Ishikawa (cell line): ENCODE measurements around the gene PLCD1.

Experiments
- CEBPB ChIP-seq: IDR thresholded peaks from 2 replicates; pipeline ENCODE4 v1.6.1; 2012
- CREB1 ChIP-seq: IDR thresholded peaks from 2 replicates; pipeline ENCODE4 v1.6.1; 2012; ENCODE audit warnings: low read depth
- EGR1 ChIP-seq: IDR thresholded peaks from 2 replicates; pipeline ENCODE4 v1.6.1; 2012
- EP300 ChIP-seq: IDR thresholded peaks from 2 replicates; pipeline ENCODE4 v1.6.1; 2012; ENCODE audit warnings: borderline replicate concordance
- FOXM1 ChIP-seq: IDR thresholded peaks from 2 replicates; pipeline ENCODE4 v1.6.1; 2012; ENCODE audit warnings: low read depth, borderline replicate concordance
- MAX ChIP-seq: IDR thresholded peaks from 2 replicates; pipeline ENCODE4 v1.6.1; 2012
- NFIC ChIP-seq: IDR thresholded peaks from 2 replicates; pipeline ENCODE4 v1.6.1; 2012
- RAD21 ChIP-seq: IDR thresholded peaks from 2 replicates; pipeline ENCODE4 v1.6.1; 2012; ENCODE audit warnings: low read depth
- REST ChIP-seq: IDR thresholded peaks from 2 replicates; pipeline ENCODE4 v1.6.1; 2012; ENCODE audit warnings: low read depth, mild to moderate bottlenecking
- TAF1 ChIP-seq: IDR thresholded peaks from 2 replicates; pipeline ENCODE4 v1.6.1; 2012; ENCODE audit warnings: low read depth, mild to moderate bottlenecking
- TCF12 ChIP-seq: IDR thresholded peaks from 2 replicates; pipeline ENCODE4 v1.6.1; 2012; ENCODE audit warnings: low read depth
- TEAD4 ChIP-seq: IDR thresholded peaks from 2 replicates; pipeline ENCODE4 v1.6.1; 2012
- USF1 ChIP-seq: IDR thresholded peaks from 2 replicates; pipeline ENCODE4 v1.6.1; 2012
- YY1 ChIP-seq: IDR thresholded peaks from 2 replicates; pipeline ENCODE4 v1.6.1; 2012; ENCODE audit warnings: low read depth
- ZBTB7A ChIP-seq: IDR thresholded peaks from 2 replicates; pipeline ENCODE4 v1.6.1; 2012; ENCODE audit warnings: low read depth

Gene PLCD1

GRCh38 chr3:38036906-38037305, 7.5 kb upstream of the PLCD1 start:
- TF ChIP-seq CEBPB (no peak), FOXM1 (no peak), YY1 (no peak), REST (no peak), EGR1 (no peak), EP300 (no peak), ZBTB7A (no peak), NFIC (no peak), USF1 (no peak), TCF12 (no peak), TEAD4 (no peak), CREB1 (no peak), RAD21 (no peak), TAF1 (no peak), MAX (no peak)

- no peak for TF ChIP-seq TEAD4
- TF ChIP-seq TAF1 = no peak
- TF ChIP-seq ZBTB7A = no peak
- TF ChIP-seq MAX = no peak
- no peak for TF ChIP-seq EGR1
- no peak for TF ChIP-seq CEBPB
- TF ChIP-seq NFIC = no peak
- TF ChIP-seq YY1 = no peak
- TF ChIP-seq EP300 = no peak
- no peak for TF ChIP-seq TCF12
- TF ChIP-seq CREB1 = no peak
- no peak for TF ChIP-seq FOXM1
- TF ChIP-seq REST = no peak
- TF ChIP-seq RAD21 = no peak
- no peak for TF ChIP-seq USF1
These were observed 6.8 kb upstream of the PLCD1 start for GRCh38 chr3:38036286-38036685.

GRCh38 chr3:38032328-38032865, 3.0 kb upstream of the PLCD1 start:
- no peak for TF ChIP-seq TCF12
- TF ChIP-seq FOXM1 = no peak
- no peak for TF ChIP-seq TEAD4
- no peak for TF ChIP-seq EGR1
- TF ChIP-seq RAD21 = no peak
- TF ChIP-seq ZBTB7A = no peak
- TF ChIP-seq CEBPB = no peak
- no peak for TF ChIP-seq NFIC
- TF ChIP-seq MAX = no peak

- TF ChIP-seq REST (no peak), FOXM1 (no peak), MAX (peak; percentile 44; the same call in 1 of the 2 replicates), NFIC (peak; percentile 49; the same call in 1 of the 2 replicates), YY1 (no peak)
These were observed 1.9 kb upstream of the PLCD1 start for GRCh38 chr3:38031022-38031994.
